AG04450 (cell line): Measurements from ENCODE around the gene PRR36. TPM values are rescaled to one million over a fixed set of nuclear protein-coding genes. Genes with fewer than 3 reads are reported as not detected.

ENCODE experiments used
- CTCF ChIA-PET: fragments of 300-600, 350-600 bp; formaldehyde crosslinking; extraction: SDS; loops from one replicate; lab custom pipeline; 2022; ENCODE audit warnings: antibody characterized with exemption, inconsistent platforms; lab: Charles Lee
- POLR2A ChIA-PET: fragments of 350-600 bp; formaldehyde crosslinking; extraction: SDS; loops from one replicate; lab custom pipeline; 2021; ENCODE audit warnings: antibody characterized with exemption, inconsistent platforms; lab: Yijun Ruan, JAX
- DNase-seq: peaks from one replicate; pipeline ENCODE4 v3.0.0-alpha.2; 2011; ENCODE audit warnings: low read depth, low spot score
- H3K27ac ChIP-seq: one replicate; pipeline ENCODE4 v1.5.1; 2012; ENCODE audit warnings: low read depth, low read length, control low read depth
- H3K27me3 ChIP-seq: one replicate; pipeline ENCODE4 v1.6.0; 2012; ENCODE audit warnings: low read length; ENCODE audit not compliant: control insufficient read depth, insufficient read depth
- H3K4me3 ChIP-seq: 2 replicates; pipeline ENCODE4 v1.5.1; 2011; ENCODE audit warnings: mild to moderate bottlenecking, low read depth, low read length, control low read depth
- H3K9me3 ChIP-seq: 2 replicates; pipeline ENCODE4 v1.5.1; 2012; ENCODE audit warnings: low read length; ENCODE audit not compliant: control insufficient read depth, insufficient read depth
- polyA plus RNA-seq: library from polyadenylated mRNA; depleted of rRNA; stranded (reverse); fragments of >200 nt; gene quantifications from 2 replicates; pipeline ENCODE4 v1.2.3, GENCODE V29; 2011
- TF ChIP-seq, protein P1 (sequence below): IDR thresholded peaks from 2 replicates; pipeline ENCODE4 v1.5.1; 2011; ENCODE audit warnings: low read depth, low read length, control low read depth, inconsistent platforms

Gene PRR36
- polyA plus RNA-seq, 1 experiment = not detected

- no peak for DNase-seq
- TF ChIP-seq, protein P1, sequence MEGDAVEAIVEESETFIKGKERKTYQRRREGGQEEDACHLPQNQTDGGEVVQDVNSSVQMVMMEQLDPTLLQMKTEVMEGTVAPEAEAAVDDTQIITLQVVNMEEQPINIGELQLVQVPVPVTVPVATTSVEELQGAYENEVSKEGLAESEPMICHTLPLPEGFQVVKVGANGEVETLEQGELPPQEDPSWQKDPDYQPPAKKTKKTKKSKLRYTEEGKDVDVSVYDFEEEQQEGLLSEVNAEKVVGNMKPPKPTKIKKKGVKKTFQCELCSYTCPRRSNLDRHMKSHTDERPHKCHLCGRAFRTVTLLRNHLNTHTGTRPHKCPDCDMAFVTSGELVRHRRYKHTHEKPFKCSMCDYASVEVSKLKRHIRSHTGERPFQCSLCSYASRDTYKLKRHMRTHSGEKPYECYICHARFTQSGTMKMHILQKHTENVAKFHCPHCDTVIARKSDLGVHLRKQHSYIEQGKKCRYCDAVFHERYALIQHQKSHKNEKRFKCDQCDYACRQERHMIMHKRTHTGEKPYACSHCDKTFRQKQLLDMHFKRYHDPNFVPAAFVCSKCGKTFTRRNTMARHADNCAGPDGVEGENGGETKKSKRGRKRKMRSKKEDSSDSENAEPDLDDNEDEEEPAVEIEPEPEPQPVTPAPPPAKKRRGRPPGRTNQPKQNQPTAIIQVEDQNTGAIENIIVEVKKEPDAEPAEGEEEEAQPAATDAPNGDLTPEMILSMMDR = no peak
- CTCF ChIA-PET = interaction anchor here (1.7 kb wide), 1 partner anchor 8 kb away, joined by 6 read pairs; no protein-coding TSS in a partner anchor
- H3K4me3 ChIP-seq = no peak overlapping the region
- POLR2A ChIA-PET = no interaction called here
- H3K27ac ChIP-seq = no peak overlapping the region
- peaks cover 5% of the 10 kb centered on the region for H3K9me3 ChIP-seq
- H3K27me3 ChIP-seq = no peaks in the 10 kb centered on the region
Observed at GRCh38 chr19:7845390-7846154, 28.6 kb downstream of the PRR36 start.

- DNase-seq = no peak
- POLR2A ChIA-PET = interaction anchor here (0.6 kb wide), 1 partner anchor 46 kb away, joined by 3 read pairs; no protein-coding TSS in a partner anchor
- CTCF ChIA-PET = interaction anchor here (1.7 kb wide), 1 partner anchor 8 kb away, joined by 6 read pairs; no protein-coding TSS in a partner anchor
Observed at GRCh38 chr19:7844951-7845350, 29.2 kb downstream of the PRR36 start.

DNA sequence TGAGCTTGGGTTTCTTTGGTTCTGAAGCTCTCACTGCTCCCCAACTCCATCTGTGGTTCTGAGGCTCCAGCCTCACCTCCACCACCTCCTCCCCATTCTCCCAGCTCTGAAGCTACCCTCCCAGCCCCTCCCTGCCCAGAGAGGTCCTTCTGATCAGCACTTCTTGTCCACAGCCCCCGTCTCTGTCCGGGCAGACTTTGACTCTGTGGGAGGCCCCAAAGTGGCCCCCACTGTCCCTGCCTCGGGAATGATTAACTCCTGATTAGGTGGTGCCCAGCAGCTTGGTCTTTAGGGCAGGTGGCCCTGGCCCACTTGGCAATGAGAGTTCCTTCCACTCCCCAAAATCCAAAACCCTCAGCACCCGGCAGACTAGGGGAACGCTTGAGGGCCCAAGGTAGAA, 29.8 kb downstream of the PRR36 start:
- Histone ChIP-seq H3K9me3 (peaks cover 5% of the 10 kb centered on the region), H3K27ac (no peak overlapping the region), H3K4me3 (no peak overlapping the region), H3K27me3 (no peaks in the 10 kb centered on the region)
- ChIA-PET POLR2A (interaction anchor here (0.6 kb wide), 1 partner anchor 47 kb away, joined by 3 read pairs; no protein-coding TSS in a partner anchor), CTCF (interaction anchor here (0.6 to 1.7 kb wide), 2 partner anchors 9 to 22 kb away, joined by 4 to 6 read pairs; no protein-coding TSS in a partner anchor)
- TF ChIP-seq, protein P1 = no peak
- DNase-seq = no peak

More at GRCh38 chr19:7844951-7845350, 29.2 kb downstream of the PRR36 start:
- H3K9me3 ChIP-seq = peaks cover 5% of the 10 kb centered on the region
- TF ChIP-seq, protein P1 = no peak
- H3K4me3 ChIP-seq = no peak overlapping the region
- no peaks in the 10 kb centered on the region for H3K27me3 ChIP-seq
- H3K27ac ChIP-seq = no peak overlapping the region

DNA sequence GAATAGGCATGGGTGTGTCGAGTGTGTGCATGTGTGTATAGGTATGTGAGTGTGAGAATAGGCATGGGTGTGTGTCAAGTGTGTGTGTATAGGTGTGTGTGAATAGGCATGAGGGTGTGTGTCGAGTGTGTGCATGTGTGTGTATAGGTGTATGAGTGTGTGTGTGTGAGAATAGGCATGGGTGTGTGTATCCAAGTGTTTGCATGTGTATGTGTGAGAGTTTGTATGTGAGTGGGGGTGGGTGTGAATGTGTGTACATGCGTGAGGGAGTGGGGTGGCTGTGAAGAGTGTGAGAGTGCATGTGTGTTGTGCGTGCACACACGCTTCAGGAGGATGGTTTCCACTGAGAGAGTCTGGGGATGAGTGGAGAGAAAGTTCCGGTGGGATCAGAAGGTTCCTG, 30.7 kb downstream of the PRR36 start:
- Histone ChIP-seq H3K27me3 (no peaks in the 10 kb centered on the region), H3K4me3 (no peak overlapping the region), H3K27ac (no peak overlapping the region), H3K9me3 (peaks cover 5% of the 10 kb centered on the region)
- POLR2A ChIA-PET = no interaction called here
- CTCF ChIA-PET = no interaction called here
- no peak for DNase-seq
- TF ChIP-seq, protein P1 = no peak

- peaks cover 5% of the 10 kb centered on the region for H3K9me3 ChIP-seq
- H3K27me3 ChIP-seq = no peaks in the 10 kb centered on the region
- no peak for DNase-seq
- ChIA-PET CTCF (no interaction called here), POLR2A (no interaction called here)
- TF ChIP-seq, protein P1 = no peak
- H3K4me3 ChIP-seq = no peak overlapping the region
- no peak overlapping the region for H3K27ac ChIP-seq
Observed at GRCh38 chr19:7842661-7843294, 31.4 kb downstream of the PRR36 start.
